GOT3 (cell line): ENCODE measurements around the gene CDKN1A.
A peak's percentile ranks its signal among the peaks of the same experiment; 100 is the strongest.

Experiments
- DNase-seq: peaks from one replicate; lab custom pipeline; 2025; ENCODE audit warnings: mixed read lengths; lab: John Stamatoyannopoulos, UW

Gene CDKN1A

GRCh38 chr6:36655085-36655724, 23.3 kb upstream of the CDKN1A start:
- no peak for DNase-seq

DNA sequence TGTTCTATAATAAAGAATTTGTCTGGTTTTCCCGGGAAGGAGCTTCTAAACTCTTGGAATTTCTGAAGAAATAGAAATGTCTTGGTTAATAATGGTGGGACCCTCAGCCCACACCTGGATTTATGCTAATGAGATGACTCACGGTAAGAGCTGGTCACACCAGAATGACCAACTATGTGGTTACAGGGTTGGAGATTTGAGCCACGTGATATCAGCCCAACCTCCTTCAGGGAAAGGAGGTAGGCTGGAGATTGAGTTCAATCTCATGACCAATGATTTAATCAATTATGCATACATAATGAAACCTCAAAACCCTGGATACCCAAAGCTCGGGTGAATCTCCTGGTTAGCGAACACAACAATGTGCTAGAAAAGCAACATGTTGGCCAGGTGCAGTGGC, 22.1 kb upstream of the CDKN1A start:
- no peak for DNase-seq

DNA sequence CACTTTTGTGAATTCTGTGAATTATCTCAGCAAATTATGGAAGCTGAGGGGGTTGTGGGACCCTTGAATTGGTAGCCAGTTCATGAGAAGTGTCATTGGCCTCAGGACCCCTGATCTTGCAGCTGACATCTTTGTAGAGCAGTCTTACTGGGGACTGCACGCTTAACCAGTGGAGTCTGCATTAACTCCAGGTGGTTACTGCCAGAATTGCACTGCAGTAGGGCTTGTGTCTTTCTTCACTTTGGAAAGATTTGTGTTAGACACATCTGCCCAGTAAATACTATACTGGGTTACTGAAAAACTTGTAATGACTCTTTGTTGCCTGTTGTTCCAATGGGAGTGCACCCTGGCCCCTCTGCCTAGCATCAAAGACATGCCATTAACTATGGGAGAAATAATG, 21.2 kb upstream of the CDKN1A start:
- no peak for DNase-seq

GRCh38 chr6:36657942-36658544, 20.5 kb upstream of the CDKN1A start:
- no peak for DNase-seq

DNA sequence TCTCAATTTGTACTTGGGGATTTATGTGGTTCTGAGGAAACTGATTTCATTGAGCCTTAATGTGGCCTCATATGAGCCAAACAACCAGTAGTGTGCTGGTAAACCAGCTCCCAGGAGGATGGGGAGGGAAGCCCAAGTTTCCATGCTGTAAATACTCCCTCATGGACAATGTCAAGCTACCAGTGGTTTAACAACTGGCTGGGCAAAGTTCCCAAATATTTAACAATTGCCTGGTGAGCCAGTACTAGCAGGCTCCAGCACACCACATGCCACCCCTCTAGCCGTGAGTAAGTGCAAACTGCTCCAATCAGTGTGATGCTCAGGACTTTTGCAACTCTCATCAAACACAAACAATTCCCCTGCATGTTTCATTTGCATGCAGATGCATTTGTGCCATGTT, 19.2 kb upstream of the CDKN1A start:
- peak; percentile 44 for DNase-seq

- DNase-seq: no peak
Measured at GRCh38 chr6:36660771-36661471, 17.6 kb upstream of the CDKN1A start.

GRCh38 chr6:36662380-36662779, 16.1 kb upstream of the CDKN1A start:
- no peak for DNase-seq

- DNase-seq: no peak
Measured at GRCh38 chr6:36662827-36663256, 15.7 kb upstream of the CDKN1A start.

- no peak for DNase-seq
Measured at GRCh38 chr6:36663504-36664446, 14.7 kb upstream of the CDKN1A start.

DNA sequence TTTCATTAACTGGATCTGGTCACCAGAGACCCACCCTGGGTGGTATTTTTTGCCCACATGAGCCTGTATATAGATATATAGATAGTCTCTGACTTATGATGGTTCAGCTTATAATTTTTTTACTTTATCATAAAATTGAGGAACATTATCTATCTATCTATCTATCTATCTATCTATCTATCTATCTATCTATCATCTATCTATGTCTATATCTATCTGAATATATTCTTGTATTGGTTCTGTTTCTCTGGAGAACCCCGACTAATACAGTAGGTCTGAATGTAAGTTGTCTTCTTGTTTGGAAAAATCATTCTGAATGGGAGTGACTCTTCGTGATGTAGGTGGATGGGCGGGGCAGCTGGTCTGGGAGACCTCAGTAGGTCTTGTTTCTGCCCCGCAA, 13.3 kb upstream of the CDKN1A start:
- no peak for DNase-seq

- DNase-seq: no peak
Measured at GRCh38 chr6:36666287-36666686, 12.2 kb upstream of the CDKN1A start.

- DNase-seq: peak; percentile 40
Measured at GRCh38 chr6:36666826-36667591, 11.5 kb upstream of the CDKN1A start.

DNA sequence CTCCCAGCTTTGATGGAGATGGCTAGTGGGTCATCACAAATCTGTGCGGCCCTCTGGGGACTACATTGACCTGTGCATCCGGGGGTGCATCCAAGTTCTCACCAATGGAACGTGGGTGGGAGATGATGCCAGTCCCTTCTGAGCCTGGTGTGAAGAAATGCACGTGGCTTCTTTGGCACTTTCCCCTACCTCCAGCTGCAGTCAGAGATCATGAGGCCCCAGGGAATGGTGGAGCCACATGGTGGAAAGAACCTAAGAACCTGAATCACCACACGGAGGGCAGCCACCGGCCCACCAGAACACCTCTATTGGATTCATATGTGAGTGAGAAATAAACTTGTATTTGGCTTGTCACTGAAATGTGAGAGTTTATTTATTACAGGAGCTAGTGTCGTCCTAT, 9.9 kb upstream of the CDKN1A start:
- DNase-seq: no peak

DNA sequence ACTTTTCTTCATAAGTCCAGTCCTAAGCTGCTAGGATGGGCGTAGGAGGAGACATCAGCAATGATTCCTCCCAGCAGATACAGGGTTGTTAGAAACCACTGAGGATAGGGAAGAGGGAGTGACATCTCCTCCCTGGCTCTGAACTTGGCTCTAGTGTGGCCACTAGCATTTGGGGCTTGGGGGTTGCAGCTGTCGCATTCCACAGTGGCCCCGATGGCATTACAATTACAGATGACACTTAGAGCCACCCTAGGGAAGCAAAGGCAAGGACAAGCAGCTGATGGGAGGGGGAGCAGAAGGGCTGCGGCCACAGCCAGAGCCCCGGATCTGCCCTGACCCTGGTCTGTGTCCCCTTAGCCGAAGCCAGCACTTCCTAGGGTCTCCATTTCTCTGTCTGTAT, 9.5 kb upstream of the CDKN1A start:
- no peak for DNase-seq

- no peak for DNase-seq
Measured at GRCh38 chr6:36670271-36670670, 8.2 kb upstream of the CDKN1A start.

- DNase-seq: no peak
Measured at GRCh38 chr6:36671687-36672375, 6.7 kb upstream of the CDKN1A start.

- DNase-seq: no peak
Measured at GRCh38 chr6:36673882-36674281, 4.6 kb upstream of the CDKN1A start.

- DNase-seq: no peak
Measured at GRCh38 chr6:36674942-36675341, 3.6 kb upstream of the CDKN1A start.

DNA sequence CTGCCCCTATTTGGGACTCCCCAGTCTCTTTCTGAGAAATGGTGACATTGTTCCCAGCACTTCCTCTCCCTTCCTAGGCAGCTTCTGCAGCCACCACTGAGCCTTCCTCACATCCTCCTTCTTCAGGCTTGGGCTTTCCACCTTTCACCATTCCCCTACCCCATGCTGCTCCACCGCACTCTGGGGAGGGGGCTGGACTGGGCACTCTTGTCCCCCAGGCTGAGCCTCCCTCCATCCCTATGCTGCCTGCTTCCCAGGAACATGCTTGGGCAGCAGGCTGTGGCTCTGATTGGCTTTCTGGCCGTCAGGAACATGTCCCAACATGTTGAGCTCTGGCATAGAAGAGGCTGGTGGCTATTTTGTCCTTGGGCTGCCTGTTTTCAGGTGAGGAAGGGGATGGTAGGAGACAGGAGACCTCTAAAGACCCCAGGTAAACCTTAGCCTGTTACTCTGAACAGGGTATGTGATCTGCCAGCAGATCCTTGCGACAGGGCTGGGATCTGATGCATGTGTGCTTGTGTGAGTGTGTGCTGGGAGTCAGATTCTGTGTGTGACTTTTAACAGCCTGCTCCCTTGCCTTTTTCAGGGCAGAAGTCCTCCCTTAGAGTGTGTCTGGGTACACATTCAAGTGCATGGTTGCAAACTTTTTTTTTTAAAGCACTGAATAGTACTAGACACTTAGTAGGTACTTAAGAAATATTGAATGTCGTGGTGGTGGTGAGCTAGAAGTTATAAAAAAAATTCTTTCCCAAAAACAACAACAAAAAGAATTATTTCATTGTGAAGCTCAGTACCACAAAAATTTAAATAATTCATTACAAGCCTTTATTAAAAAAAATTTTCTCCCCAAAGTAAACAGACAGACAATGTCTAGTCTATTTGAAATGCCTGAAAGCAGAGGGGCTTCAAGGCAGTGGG, 2.1 kb upstream of the CDKN1A start:
- no peak for DNase-seq
